Neural cell (in vitro differentiated cells): ENCODE results near the gene FAR2. TPM values are rescaled to one million over a fixed set of nuclear protein-coding genes. Genes with fewer than 3 reads are reported as not detected.

Source experiments
- H2AFZ ChIP-seq: fragments of 200-600, 300-800 bp; sonication (generic), shearing (Covaris generic); 2 replicates; pipeline ENCODE4 v1.6.0; 2014; ENCODE audit warnings: low read depth, mild to moderate bottlenecking, antibody characterized with exemption, low read length, moderate library complexity
- H3F3A ChIP-seq: fragments of 200-600 bp; shearing (Covaris generic); 2 replicates; pipeline ENCODE4 v1.6.1; 2016; ENCODE audit warnings: mild to moderate bottlenecking, moderate library complexity, mixed read lengths, antibody characterized with exemption, low read length; ENCODE audit not compliant: insufficient read depth, poor library complexity, severe bottlenecking
- H3K27ac ChIP-seq: fragments of 200-600, 300-800 bp; sonication (generic), shearing (Covaris generic); 2 replicates; pipeline ENCODE4 v1.5.1; 2014; ENCODE audit warnings: mild to moderate bottlenecking, low read length, moderate library complexity
- H3K27me3 ChIP-seq: fragments of 300-800, 200-600 bp; sonication (generic), shearing (Covaris generic); 2 replicates; pipeline ENCODE4 v1.6.0; 2014; ENCODE audit warnings: mild to moderate bottlenecking, low read depth, low read length, moderate library complexity; ENCODE audit not compliant: insufficient read depth
- H3K36me3 ChIP-seq: fragments of 300-800, 200-600 bp; sonication (generic), shearing (Covaris generic); 2 replicates; pipeline ENCODE4 v1.5.1; 2014; ENCODE audit warnings: mild to moderate bottlenecking, antibody characterized with exemption, low read length, moderate library complexity; ENCODE audit not compliant: insufficient read depth
- H3K4me2 ChIP-seq: fragments of 300-800, 200-600 bp; sonication (generic), shearing (Covaris generic); 2 replicates; pipeline ENCODE4 v1.6.0; 2014; ENCODE audit warnings: mild to moderate bottlenecking, low read length
- H3K4me3 ChIP-seq: fragments of 300-800, 200-600 bp; sonication (generic), shearing (Covaris generic); 2 replicates; pipeline ENCODE4 v1.5.1; 2014; ENCODE audit warnings: mild to moderate bottlenecking, low read length, moderate library complexity
- H3K79me2 ChIP-seq: fragments of 200-600 bp; shearing (Covaris generic); replicated peaks from 2 replicates; pipeline ENCODE4 v1.6.0; 2014; ENCODE audit warnings: mild to moderate bottlenecking, low read length, moderate library complexity; ENCODE audit not compliant: insufficient read depth
- H3K9ac ChIP-seq: fragments of 300-800, 200-600 bp; sonication (generic), shearing (Covaris generic); 2 replicates; pipeline ENCODE4 v1.6.1; 2016; ENCODE audit warnings: mild to moderate bottlenecking, low read length, mixed read lengths
- H3K9me2 ChIP-seq: fragments of 200-600 bp; shearing (Covaris generic); 2 replicates; pipeline ENCODE4 v1.6.1; 2016; ENCODE audit warnings: mild to moderate bottlenecking, low read length, mixed read lengths; ENCODE audit not compliant: insufficient read depth
- H3K9me3 ChIP-seq: fragments of 200-600, 300-800 bp; sonication (generic), shearing (Covaris generic); 2 replicates; pipeline ENCODE4 v1.6.1; 2016; ENCODE audit warnings: mild to moderate bottlenecking, mixed run types, low read length, moderate library complexity, mixed read lengths
- H4K20me1 ChIP-seq: fragments of 200-600 bp; shearing (Covaris generic); 2 replicates; pipeline ENCODE4 v1.6.1; 2016; ENCODE audit warnings: mild to moderate bottlenecking, mixed run types; ENCODE audit not compliant: insufficient read depth
- CTCF ChIP-seq: fragments of 450-650 bp; IDR thresholded peaks from 2 replicates; pipeline ENCODE4 v1.5.1; 2014; ENCODE audit warnings: antibody characterized with exemption, mild to moderate bottlenecking, moderate library complexity; ENCODE audit not compliant: poor library complexity, severe bottlenecking
- EZH2 ChIP-seq: fragments of 200-600, 300-800 bp; shearing (Covaris generic), sonication (generic); IDR thresholded peaks from 2 replicates; pipeline ENCODE4 v1.6.1; 2014; ENCODE audit warnings: antibody characterized with exemption, low read length, borderline replicate concordance, mild to moderate bottlenecking; ENCODE audit not compliant: insufficient read depth, poor library complexity, severe bottlenecking
- MXI1 ChIP-seq: fragments of 450-650 bp; conservative IDR thresholded peaks from 2 replicates; pipeline ENCODE4 v1.6.1; 2014; ENCODE audit warnings: antibody characterized with exemption, mild to moderate bottlenecking; ENCODE audit not compliant: poor library complexity, severe bottlenecking
- POLR2AphosphoS5 ChIP-seq: IDR thresholded peaks from 2 replicates; pipeline ENCODE4 v1.6.1; 2012
- REST ChIP-seq: IDR thresholded peaks from 2 replicates; pipeline ENCODE4 v1.6.1; 2012; ENCODE audit warnings: borderline replicate concordance
- SMC3 ChIP-seq: fragments of 450-650 bp; conservative IDR thresholded peaks from 2 replicates; pipeline ENCODE4 v1.6.1; 2014; ENCODE audit warnings: antibody characterized with exemption, mild to moderate bottlenecking, moderate library complexity; ENCODE audit not compliant: poor library complexity
- TAF1 ChIP-seq: IDR thresholded peaks from 2 replicates; pipeline ENCODE4 v1.6.1; 2012; ENCODE audit warnings: low read depth
- polyA plus RNA-seq: library from polyadenylated mRNA; depleted of rRNA; stranded (reverse); fragments of >200 nt; gene quantifications from 2 replicates; pipeline ENCODE4 v1.2.3, GENCODE V29; 2014

The FAR2 gene
- polyA plus RNA-seq, 1 donor from 2014 or later, result 0.99 TPM

- no peaks in the 10 kb centered on the region for H3K27me3 ChIP-seq
- TF ChIP-seq POLR2AphosphoS5, result no peak
- H3K4me2 ChIP-seq, result no peak overlapping the region
- H3K9ac ChIP-seq, result no peak overlapping the region
- no peaks in the 10 kb centered on the region for H3F3A ChIP-seq
- H2AFZ ChIP-seq, result no peak overlapping the region
- no peaks in the 10 kb centered on the region for H3K36me3 ChIP-seq
- no peaks in the 10 kb centered on the region for H4K20me1 ChIP-seq
- no peak overlapping the region for H3K27ac ChIP-seq
- no peaks in the 10 kb centered on the region for H3K9me2 ChIP-seq
- no peaks in the 10 kb centered on the region for H3K79me2 ChIP-seq
- H3K4me3 ChIP-seq, result no peak overlapping the region
- H3K9me3 ChIP-seq, result no peaks in the 10 kb centered on the region
Observed at GRCh38 chr12:29207120-29207519, 58.0 kb downstream of the FAR2 start.

- Histone ChIP-seq H3K9ac (no peak overlapping the region), H3K79me2 (no peaks in the 10 kb centered on the region), H3K9me3 (no peaks in the 10 kb centered on the region), H3K4me2 (no peak overlapping the region), H4K20me1 (no peaks in the 10 kb centered on the region), H3K9me2 (no peaks in the 10 kb centered on the region), H3F3A (no peaks in the 10 kb centered on the region), H3K36me3 (no peaks in the 10 kb centered on the region), H2AFZ (no peak overlapping the region), H3K27ac (no peak overlapping the region), H3K27me3 (no peaks in the 10 kb centered on the region), H3K4me3 (no peak overlapping the region)
- TF ChIP-seq CTCF (no peak), POLR2AphosphoS5 (no peak), SMC3 (no peak), EZH2 (no peak), TAF1 (no peak), REST (no peak)
Observed at GRCh38 chr12:29208060-29208459, 59.0 kb downstream of the FAR2 start.

- H3K9ac ChIP-seq, result no peak overlapping the region
- no peak overlapping the region for H3K4me2 ChIP-seq
- no peaks in the 10 kb centered on the region for H3K27me3 ChIP-seq
- no peaks in the 10 kb centered on the region for H3F3A ChIP-seq
- no peaks in the 10 kb centered on the region for H3K79me2 ChIP-seq
- TF ChIP-seq EZH2 (no peak), SMC3 (no peak), REST (no peak), POLR2AphosphoS5 (no peak), MXI1 (no peak), CTCF (no peak), TAF1 (no peak)
- no peak overlapping the region for H2AFZ ChIP-seq
- no peak overlapping the region for H3K4me3 ChIP-seq
- H4K20me1 ChIP-seq, result no peaks in the 10 kb centered on the region
- no peaks in the 10 kb centered on the region for H3K36me3 ChIP-seq
- no peaks in the 10 kb centered on the region for H3K9me3 ChIP-seq
- H3K27ac ChIP-seq, result no peak overlapping the region
- no peaks in the 10 kb centered on the region for H3K9me2 ChIP-seq
Observed at GRCh38 chr12:29208936-29209701, 60.0 kb downstream of the FAR2 start.
